GM06990 (cell line): Measurements from ENCODE around the gene SLC35B2.

Experiments used
- DNase-seq: peaks from one replicate; pipeline ENCODE4 v3.0.0-alpha.2; 2011; ENCODE audit not compliant: insufficient read length; ENCODE audit errors: extremely low read depth
- H3K27me3 ChIP-seq: replicated peaks from 2 replicates; pipeline ENCODE4 v1.6.0; 2011; ENCODE audit warnings: low read length; ENCODE audit not compliant: control insufficient read depth, insufficient read depth
- H3K36me3 ChIP-seq: 2 replicates; pipeline ENCODE4 v1.5.1; 2011; ENCODE audit warnings: low read length; ENCODE audit not compliant: control insufficient read depth, insufficient read depth
- H3K4me3 ChIP-seq: replicated peaks from 2 replicates; pipeline ENCODE4 v1.5.1; 2011; ENCODE audit warnings: low read depth, mild to moderate bottlenecking, control low read depth, low read length
- CTCF ChIP-seq: IDR thresholded peaks from 2 replicates; pipeline ENCODE4 v1.5.1; 2011; ENCODE audit warnings: low read length, control low read depth, mild to moderate bottlenecking, inconsistent platforms; ENCODE audit not compliant: insufficient read depth, poor library complexity, severe bottlenecking

The SLC35B2 gene

DNA sequence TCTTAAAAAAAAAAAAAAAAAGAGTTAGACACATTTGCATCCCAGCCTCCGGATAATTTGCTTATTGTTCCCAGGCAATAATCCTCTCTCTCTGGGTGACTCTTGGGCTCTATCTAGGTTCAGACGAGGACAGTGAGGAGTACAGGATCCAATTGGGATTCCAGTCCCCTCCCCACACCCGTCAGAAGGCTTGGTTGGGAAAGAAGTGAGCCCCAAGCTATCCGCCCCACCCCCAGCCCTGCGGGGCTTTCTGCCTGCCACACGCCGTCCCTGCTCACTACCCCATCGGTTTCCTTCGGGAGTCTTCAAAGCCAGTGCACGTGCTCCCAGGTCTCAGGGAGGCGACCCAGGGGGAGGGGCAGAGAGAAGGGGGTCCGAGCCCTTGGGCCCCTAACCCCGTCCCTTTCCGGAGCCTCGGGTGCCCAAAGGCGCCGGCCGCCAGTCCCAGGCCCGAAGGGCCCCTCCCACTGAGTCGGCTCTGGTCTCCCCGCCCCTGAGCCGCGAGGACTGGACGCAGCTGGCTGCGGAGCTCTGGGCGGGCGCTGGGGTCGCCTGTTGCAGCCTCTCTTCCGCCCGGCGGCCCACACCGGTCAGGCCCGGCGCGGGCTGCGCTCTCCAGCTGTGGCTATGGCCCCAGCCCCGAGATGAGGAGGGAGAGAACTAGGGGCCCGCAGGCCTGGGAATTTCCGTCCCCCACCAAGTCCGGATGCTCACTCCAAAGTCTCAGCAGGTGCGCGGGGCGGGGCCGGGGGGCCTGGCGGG, 38.1 kb downstream of the SLC35B2 start:
- DNase-seq: peak; percentile 86
- no peaks in the 10 kb centered on the region for H3K36me3 ChIP-seq

GRCh38 chr6:44217332-44218143, 39.8 kb downstream of the SLC35B2 start:
- H3K27me3 ChIP-seq: no peaks in the 10 kb centered on the region
- H3K36me3 ChIP-seq: no peaks in the 10 kb centered on the region
- no peak overlapping the region for H3K4me3 ChIP-seq
- DNase-seq: no peak
- TF ChIP-seq CTCF: no peak

More for the DNA sequence above, 38.1 kb downstream of the SLC35B2 start:
- Histone ChIP-seq H3K4me3 (peak overlapping the region; percentile 70), H3K27me3 (no peaks in the 10 kb centered on the region)
- TF ChIP-seq CTCF: no peak

GRCh38 chr6:44216677-44217331, 40.5 kb downstream of the SLC35B2 start, which contains the start of gene MYMX:
MYMX (plus strand) TSS chr6:44216926; CDS start chr6:44217472, 546 bp downstream.
- Histone ChIP-seq H3K36me3 (no peaks in the 10 kb centered on the region), H3K27me3 (no peaks in the 10 kb centered on the region), H3K4me3 (no peak within 1 kb of the TSS)
- TF ChIP-seq CTCF: no peak
- DNase-seq: no peak

DNA sequence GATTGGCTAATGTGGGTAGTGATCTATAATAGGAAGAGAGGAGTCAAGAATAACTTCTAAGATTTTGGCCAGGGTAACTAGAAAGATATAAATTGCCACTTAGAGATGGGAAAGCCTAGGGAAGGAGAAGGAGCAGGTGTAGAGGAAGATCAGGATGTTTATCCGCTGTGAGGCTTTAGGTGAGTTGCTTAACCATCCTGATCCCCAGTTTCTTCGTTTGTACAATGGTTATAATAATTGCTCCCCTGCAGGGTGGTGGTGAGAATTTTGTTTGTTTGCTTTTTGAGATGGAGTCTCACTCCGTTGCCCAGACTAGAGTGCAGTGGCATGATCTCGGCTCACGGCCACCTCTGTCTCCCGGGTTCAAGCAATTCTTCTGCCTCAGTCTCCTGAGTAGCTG, 43.0 kb downstream of the SLC35B2 start:
- H3K4me3 ChIP-seq: no peak overlapping the region
- no peak for DNase-seq
- H3K27me3 ChIP-seq: no peaks in the 10 kb centered on the region
- no peak for TF ChIP-seq CTCF
- no peaks in the 10 kb centered on the region for H3K36me3 ChIP-seq

- Histone ChIP-seq H3K27me3 (no peaks in the 10 kb centered on the region), H3K36me3 (no peaks in the 10 kb centered on the region), H3K4me3 (no peak overlapping the region)
- no peak for DNase-seq
- TF ChIP-seq CTCF: no peak
Measured at GRCh38 chr6:44211284-44211683, 46.0 kb downstream of the SLC35B2 start.
